ENCODE measurements around the gene SRRM2. TPM values are rescaled to one million over a fixed set of nuclear protein-coding genes. Genes with fewer than 3 reads are reported as not detected.

Gene SRRM2
- total RNA-seq, 1 donor from 2014 or later = 963 TPM

- Mint-ChIP-seq H3K36me3 (ENCODE audit: low read depth) (no peaks in the 10 kb centered on the region), H3K4me3 (no peak overlapping the region), H3K27ac (no peak overlapping the region), H3K9me3 (no peaks in the 10 kb centered on the region), H3K27me3 (no peaks in the 10 kb centered on the region), H3K4me1 (no peaks in the 10 kb centered on the region)
- no peak for TF ChIP-seq CTCF (IDR thresholded peaks at IDR 0.05)
- POLR2A ChIA-PET = interaction anchor here (0.5 kb wide), 1 partner anchor 195 kb away, joined by 5 read pairs; no protein-coding TSS in a partner anchor
- intact Hi-C loops (cut with micrococcal nuclease) = no loop called here
- CTCF ChIA-PET = no interaction called here
- DNase-seq (no peak), ATAC-seq (ENCODE audit: low read depth) (no peak)
Measured at GRCh38 chr16:2740476-2740875, 12.0 kb upstream of the SRRM2 start.

- Mint-ChIP-seq H3K36me3 (ENCODE audit: low read depth) (no peaks in the 10 kb centered on the region), H3K9me3 (no peaks in the 10 kb centered on the region), H3K4me3 (no peak overlapping the region), H3K27ac (no peak overlapping the region), H3K27me3 (no peaks in the 10 kb centered on the region), H3K4me1 (no peaks in the 10 kb centered on the region)
- no peak for DNase-seq
- TF ChIP-seq CTCF (IDR thresholded peaks at IDR 0.05) = no peak
- intact Hi-C loops (cut with micrococcal nuclease) = no loop called here
- ATAC-seq (ENCODE audit: low read depth) = no peak
- CTCF ChIA-PET = no interaction called here
- POLR2A ChIA-PET = interaction anchor here (0.7 kb wide), 1 partner anchor 531 kb away, joined by 3 read pairs; no protein-coding TSS in a partner anchor
Measured at GRCh38 chr16:2741168-2741567, 11.3 kb upstream of the SRRM2 start.

GRCh38 chr16:2742323-2743006 is 10.0 kb upstream of the SRRM2 start:
- no peak overlapping the region for H3K4me3 Mint-ChIP-seq
- no peaks in the 10 kb centered on the region for H3K9me3 Mint-ChIP-seq
- TF ChIP-seq CTCF (IDR thresholded peaks at IDR 0.05) = no peak
- no peaks in the 10 kb centered on the region for H3K4me1 Mint-ChIP-seq
- H3K27me3 Mint-ChIP-seq = no peaks in the 10 kb centered on the region
- ChIA-PET CTCF (no interaction called here), POLR2A (no interaction called here)
- no peak for ATAC-seq (ENCODE audit: low read depth)
- no peak for DNase-seq
- intact Hi-C loops (cut with micrococcal nuclease) = no loop called here
- H3K36me3 Mint-ChIP-seq (ENCODE audit: low read depth) = no peaks in the 10 kb centered on the region
- H3K27ac Mint-ChIP-seq = no peak overlapping the region

- Mint-ChIP-seq H3K27me3 (no peaks in the 10 kb centered on the region), H3K27ac (no peak overlapping the region), H3K4me3 (no peak overlapping the region), H3K4me1 (no peaks in the 10 kb centered on the region), H3K9me3 (no peaks in the 10 kb centered on the region), H3K36me3 (ENCODE audit: low read depth) (no peaks in the 10 kb centered on the region)
- ATAC-seq (ENCODE audit: low read depth) (no peak), DNase-seq (no peak)
- intact Hi-C loops (cut with micrococcal nuclease) = no loop called here
- POLR2A ChIA-PET = no interaction called here
- TF ChIP-seq CTCF (IDR thresholded peaks at IDR 0.05) = no peak
- CTCF ChIA-PET = no interaction called here
Measured at GRCh38 chr16:2743007-2743810, 9.2 kb upstream of the SRRM2 start.

GRCh38 chr16:2744711-2745110 is 7.7 kb upstream of the SRRM2 start:
- no peaks in the 10 kb centered on the region for H3K9me3 Mint-ChIP-seq
- no peak overlapping the region for H3K27ac Mint-ChIP-seq
- H3K4me1 Mint-ChIP-seq = no peaks in the 10 kb centered on the region
- DNase-seq (no peak), ATAC-seq (ENCODE audit: low read depth) (no peak)
- no peak for TF ChIP-seq CTCF (IDR thresholded peaks at IDR 0.05)
- ChIA-PET CTCF (no interaction called here), POLR2A (no interaction called here)
- no peak overlapping the region for H3K4me3 Mint-ChIP-seq
- intact Hi-C loops (cut with micrococcal nuclease) = no loop called here
- H3K36me3 Mint-ChIP-seq (ENCODE audit: low read depth) = no peaks in the 10 kb centered on the region
- H3K27me3 Mint-ChIP-seq = no peaks in the 10 kb centered on the region
